GM23338 (cell line): ENCODE data around the gene C1QTNF8. TPM values are rescaled to one million over a fixed set of nuclear protein-coding genes. Genes with fewer than 3 reads are reported as not detected.

Experiments
- ATAC-seq: fragments of 200-7000 bp; cut with Tn5 transposase; 3 replicates; pipeline ENCODE4 v1.9.1; 2020
- DNase-seq: peaks from one replicate; pipeline ENCODE4 v3.0.0-alpha.2; 2015; ENCODE audit warnings: low spot score
- H2AFZ ChIP-seq: fragments of 200-600 bp; sonication (generic); 2 replicates; pipeline ENCODE4 v1.8.0; 2016; ENCODE audit warnings: antibody characterized with exemption, mild to moderate bottlenecking, moderate library complexity
- H3F3A ChIP-seq: fragments of 200-600 bp; sonication (generic); replicated peaks from 2 replicates; pipeline ENCODE4 v1.8.0; 2017; ENCODE audit warnings: antibody characterized with exemption, mixed run types, low read depth
- H3K27ac ChIP-seq: fragments of 200-600 bp; sonication (generic); 2 replicates; pipeline ENCODE4 v1.6.1; 2016; ENCODE audit warnings: low read depth
- H3K27me3 ChIP-seq: fragments of 200-600 bp; sonication (generic); 2 replicates; pipeline ENCODE4 v1.8.0; 2016; ENCODE audit warnings: mild to moderate bottlenecking, mixed run types, moderate library complexity; ENCODE audit not compliant: insufficient read depth
- H3K36me3 ChIP-seq: fragments of 200-600 bp; sonication (generic); 2 replicates; pipeline ENCODE4 v1.8.0; 2016; ENCODE audit warnings: mild to moderate bottlenecking; ENCODE audit not compliant: insufficient read depth
- H3K4me1 ChIP-seq: fragments of 200-600 bp; sonication (generic); 2 replicates; pipeline ENCODE4 v1.8.0; 2016; ENCODE audit warnings: mild to moderate bottlenecking, moderate library complexity; ENCODE audit not compliant: insufficient read depth
- H3K4me2 ChIP-seq: fragments of 200-600 bp; sonication (generic); 2 replicates; pipeline ENCODE4 v1.7.1; 2017; ENCODE audit warnings: mixed run types
- H3K4me3 ChIP-seq: fragments of 200-600 bp; sonication (generic); 2 replicates; pipeline ENCODE4 v1.6.1; 2016; ENCODE audit warnings: mixed run types
- H3K79me2 ChIP-seq: fragments of 200-600 bp; sonication (generic); replicated peaks from 2 replicates; pipeline ENCODE4 v1.8.0; 2017; ENCODE audit warnings: mild to moderate bottlenecking; ENCODE audit not compliant: insufficient read depth
- H3K9me2 ChIP-seq: fragments of 200-600 bp; sonication (generic); 2 replicates; pipeline ENCODE4 v1.8.0; 2017; ENCODE audit not compliant: insufficient read depth
- H4K20me1 ChIP-seq: fragments of 200-600 bp; sonication (generic); replicated peaks from 2 replicates; pipeline ENCODE4 v1.8.0; 2017; ENCODE audit warnings: mild to moderate bottlenecking; ENCODE audit not compliant: insufficient read depth
- H3K27ac Mint-ChIP-seq: 2 replicates; pipeline ENCODE4 v1.8.0; 2020; ENCODE audit warnings: inconsistent platforms, mild to moderate bottlenecking, moderate library complexity, mixed read lengths
- H3K27me3 Mint-ChIP-seq: 3 replicates; pipeline ENCODE4 v1.8.0; 2022; ENCODE audit warnings: low read depth, mild to moderate bottlenecking, moderate library complexity, mixed read lengths, inconsistent platforms; ENCODE audit not compliant: insufficient read depth, poor library complexity
- H3K36me3 Mint-ChIP-seq: 3 replicates; pipeline ENCODE4 v1.8.0; 2021; ENCODE audit warnings: low read depth, mild to moderate bottlenecking, inconsistent platforms, moderate library complexity, mixed read lengths
- H3K4me1 Mint-ChIP-seq: 3 replicates; pipeline ENCODE4 v1.8.0; 2020; ENCODE audit warnings: mild to moderate bottlenecking, inconsistent platforms, mixed read lengths
- H3K4me3 Mint-ChIP-seq: 3 replicates; pipeline ENCODE4 v1.8.0; 2021; ENCODE audit warnings: moderate library complexity, mild to moderate bottlenecking, inconsistent platforms, mixed read lengths
- H3K9me3 Mint-ChIP-seq: 3 replicates; pipeline ENCODE4 v1.8.0; 2020; ENCODE audit warnings: moderate library complexity, mild to moderate bottlenecking, inconsistent platforms, mixed read lengths
- CREB1 ChIP-seq: fragments of 250-450 bp; sonication (Bioruptor Pico); IDR thresholded peaks from 2 replicates; pipeline ENCODE4 v1.5.0; 2020; ENCODE audit warnings: low read depth, mild to moderate bottlenecking, moderate library complexity
- CTCF ChIP-seq, 2 experiments: fragments of 200-600 bp in 1 of 2; sonication (generic) in 1 of 2; conservative IDR thresholded peaks; 2 replicates each; pipeline versions ENCODE4 v1.5.1 to v1.6.1; 2016 to 2017; ENCODE audit warnings: antibody characterized with exemption in 2 of 2, low read depth in 2 of 2, mild to moderate bottlenecking in 2 of 2, moderate library complexity in 1 of 2
- ETS1 ChIP-seq: IDR thresholded peaks from 2 replicates; pipeline ENCODE4 v1.6.1; 2016; ENCODE audit warnings: antibody characterized with exemption
- EZH2 ChIP-seq: fragments of 200-600 bp; sonication (generic); IDR thresholded peaks from one replicate; pipeline ENCODE4 v1.8.0; 2017; ENCODE audit warnings: antibody characterized with exemption, mild to moderate bottlenecking, low read depth; ENCODE audit not compliant: unreplicated experiment
- EZH2phosphoT487 ChIP-seq: fragments of 200-600 bp; sonication (generic); IDR thresholded peaks from one replicate; pipeline ENCODE4 v1.8.1; 2018; ENCODE audit warnings: antibody characterized with exemption; ENCODE audit not compliant: unreplicated experiment
- JUNB ChIP-seq: IDR thresholded peaks from one replicate; pipeline ENCODE4 v1.6.1; 2016; ENCODE audit warnings: antibody characterized with exemption; ENCODE audit not compliant: unreplicated experiment
- NANOG ChIP-seq: IDR thresholded peaks from 2 replicates; pipeline ENCODE4 v1.6.1; 2016; ENCODE audit warnings: antibody characterized with exemption, borderline replicate concordance
- POLR2AphosphoS5 ChIP-seq: IDR thresholded peaks from 2 replicates; pipeline ENCODE4 v1.6.1; 2016; ENCODE audit warnings: antibody characterized with exemption, low read depth
- REST ChIP-seq: IDR thresholded peaks from one replicate; pipeline ENCODE4 v1.6.1; 2018; ENCODE audit warnings: antibody characterized with exemption; ENCODE audit not compliant: unreplicated experiment
- STAT1 ChIP-seq: IDR thresholded peaks from one replicate; pipeline ENCODE4 v1.6.1; 2016; ENCODE audit warnings: antibody characterized with exemption; ENCODE audit not compliant: unreplicated experiment
- ZNF114 ChIP-seq: fragments of 250-450 bp; sonication (Bioruptor Pico); IDR thresholded peaks from 2 replicates; pipeline ENCODE4 v1.5.0; 2020; ENCODE audit warnings: mild to moderate bottlenecking, moderate library complexity
- ZNF331 ChIP-seq: fragments of 250-450 bp; sonication (Bioruptor Pico); IDR thresholded peaks from 2 replicates; pipeline ENCODE4 v1.5.0; 2020; ENCODE audit warnings: low read depth, mild to moderate bottlenecking, moderate library complexity
- ZNF462 ChIP-seq: fragments of 250-450 bp; sonication (Bioruptor Pico); IDR thresholded peaks from 2 replicates; pipeline ENCODE4 v1.5.0; 2020; ENCODE audit warnings: mild to moderate bottlenecking, moderate library complexity
- polyA plus RNA-seq: library from polyadenylated mRNA; unstranded; fragments of >200 nt; fragmentation: Nextera tagmentation; extraction: Ambion mirVana; gene quantifications from 2 replicates; pipeline ENCODE4 v1.2.1, GENCODE V29; 2016
- total RNA-seq: library from RNA; depleted of rRNA; stranded (reverse); fragments of >200 nt; shearing (Covaris generic); gene quantifications from 2 replicates; pipeline ENCODE4 v1.2.3, GENCODE V29; 2014

Gene C1QTNF8
- total and polyA plus RNA-seq, 2 experiments from 2014 or later = not detected

GRCh38 chr16:1080801-1081733 lies 15.0 kb downstream of the C1QTNF8 start:
- Histone ChIP-seq H3K9me2 (no peaks in the 10 kb centered on the region), H3K79me2 (no peaks in the 10 kb centered on the region), H3K36me3 (no peaks in the 10 kb centered on the region), H4K20me1 (no peaks in the 10 kb centered on the region), H3K4me2 (no peak overlapping the region), H2AFZ (no peak overlapping the region), H3F3A (no peaks in the 10 kb centered on the region), H3K4me1 (no peaks in the 10 kb centered on the region), H3K27me3 (no peaks in the 10 kb centered on the region), H3K4me3 (no peak overlapping the region), H3K27ac (no peak overlapping the region)
- no peak for TF ChIP-seq REST
- TF ChIP-seq ZNF462 = no peak
- TF ChIP-seq EZH2phosphoT487 = no peak
- TF ChIP-seq CREB1 (CRISPR knock-in tag) = no peak
- TF ChIP-seq STAT1 = no peak
- TF ChIP-seq CTCF (conservative IDR thresholded peaks at IDR 0.05; ENCODE audit: low read depth in 2 of 2) = no peak
- no peak for TF ChIP-seq ZNF331
- no peak for TF ChIP-seq ZNF114 (CRISPR knock-in tag)
- no peak for TF ChIP-seq EZH2
- no peak for TF ChIP-seq JUNB
- TF ChIP-seq NANOG = no peak
- TF ChIP-seq POLR2AphosphoS5 = no peak
- TF ChIP-seq ETS1 = no peak
- DNase-seq (no peak), ATAC-seq (peak; percentile 52)
- Mint-ChIP-seq H3K4me3 (no peak overlapping the region), H3K9me3 (peaks cover 21% of the 10 kb centered on the region), H3K27ac (no peak overlapping the region), H3K27me3 (peaks cover 6% of the 10 kb centered on the region), H3K36me3 (peaks cover 3% of the 10 kb centered on the region; the same call in 1 of the 3 replicates), H3K4me1 (peaks cover 6% of the 10 kb centered on the region; the same call in 2 of the 3 replicates)
